Lower leg skin (tissue), 3 donors: ENCODE data around the gene BRWD1.

Experiments used
- CTCF ChIP-seq, 3 donors: fragments of 450-650 bp; IDR thresholded peaks; one replicate each; pipeline ENCODE4 v1.5.1; 2016; ENCODE audit warnings: antibody characterized with exemption in 3 of 3, mild to moderate bottlenecking in 3 of 3, moderate library complexity in 2 of 3
- POLR2A ChIP-seq, 2 donors: fragments of 450-650 bp; IDR thresholded peaks; one replicate each; pipeline ENCODE4 v1.6.1; 2016 to 2017; ENCODE audit warnings: antibody characterized with exemption in 2 of 2, mild to moderate bottlenecking in 1 of 2, moderate library complexity in 1 of 2

- no peak for TF ChIP-seq POLR2A (IDR thresholded peaks at IDR 0.05)
- TF ChIP-seq CTCF (IDR thresholded peaks at IDR 0.05) = no peak
Observed at GRCh38 chr21:39209334-39209688, 104.1 kb downstream of the BRWD1 start.
